Left lung (tissue), 10 donors: ENCODE measurements around the gene SLITRK6. TPM values are rescaled to one million over a fixed set of nuclear protein-coding genes. Genes with fewer than 3 reads are reported as not detected.
A peak's percentile ranks its signal among the peaks of the same experiment; 100 is the strongest.
"Not testable (repeated sequence)": the region's sequence is repeated elsewhere in the genome, so short reads cannot be mapped to it uniquely, and the experiment has no call there.

Experiments used
- ATAC-seq: fragments of 200-7000 bp; cut with Tn5 transposase; one replicate; pipeline ENCODE4 v1.9.1; 2020; ENCODE audit warnings: moderate library complexity
- DNase-seq, 4 donors: peaks; one replicate each; pipeline ENCODE4 v3.0.0-alpha.2; 2013 to 2020
- H3K27ac ChIP-seq, 2 donors: fragments of 200-600 bp; sonication (generic) in 1 of 2; one replicate each; pipeline versions ENCODE4 v1.5.0 to v1.8.0; 2020 to 2021
- H3K27me3 ChIP-seq, 2 donors: fragments of 200-600 bp; sonication (generic) in 1 of 2; one replicate each; pipeline versions ENCODE4 v1.5.0 to v1.8.0; 2020 to 2021
- H3K36me3 ChIP-seq, 2 donors: fragments of 200-600 bp; sonication (generic) in 1 of 2; one replicate each; pipeline versions ENCODE4 v1.5.0 to v1.8.0; 2020 to 2021
- H3K4me1 ChIP-seq, 2 donors: fragments of 200-600 bp; one replicate each; pipeline ENCODE4 v1.8.0; 2021
- H3K4me3 ChIP-seq, 2 donors: fragments of 200-600 bp; sonication (generic) in 1 of 2; one replicate each; pipeline versions ENCODE4 v1.5.0 to v1.8.0; 2020 to 2021; ENCODE audit warnings: mild to moderate bottlenecking in 1 of 2
- H3K9me3 ChIP-seq, 2 donors: fragments of 200-600 bp; sonication (generic) in 1 of 2; one replicate each; pipeline versions ENCODE4 v1.5.0 to v1.8.0; 2020 to 2021
- CTCF ChIP-seq, 2 donors: fragments of 200-600 bp; sonication (generic) in 1 of 2; IDR thresholded peaks; one replicate each; pipeline versions ENCODE4 v1.5.0 to v1.8.0; 2021; ENCODE audit warnings: antibody characterized with exemption in 2 of 2
- intact Hi-C, 2 donors: fragments of 100-400 bp; cut with DNase I; formaldehyde crosslinking; loops; one replicate each; pipeline versions ENCODE4 v1.11.2 to v1.14.2; 2022
- polyA plus RNA-seq, 6 donors: library from polyadenylated mRNA; unstranded; fragments of 120-200 nt; gene quantifications; one replicate each; pipeline ENCODE4 v1.2.1, GENCODE V29; 2013; ENCODE audit not compliant: insufficient read length in 6 of 6
- total RNA-seq, 2 donors: library from RNA; stranded (reverse); fragmentation: NEBNext Ultra II Directional; extraction: Animal tissue kit (Norgen Biotek cat#: 25700); gene quantifications; one replicate each; pipeline ENCODE4 v1.2.1, GENCODE V29; 2021
- donor health status: DM: no; HTN: yes; CAD: no.
- donor health status: DM: no; HTN: no; CAD: no.

SLITRK6 gene
- total and polyA plus RNA-seq, 8 donors, result 1.5 to 48.1 (median 40.7) TPM

- Histone ChIP-seq H3K4me3 (no peak overlapping the region), H3K27ac (no peak overlapping the region), H3K36me3 (no peaks in the 10 kb centered on the region), H3K27me3 (no peaks in the 10 kb centered on the region), H3K9me3 (no peaks in the 10 kb centered on the region), H3K4me1 (no peaks in the 10 kb centered on the region)
- DNase-seq (no peak), ATAC-seq (no peak)
- TF ChIP-seq CTCF (IDR thresholded peaks at IDR 0.05), result no peak
- intact Hi-C loops, result no loop called here
Observed at GRCh38 chr13:85785205-85785604, 14.0 kb downstream of the SLITRK6 start.

GRCh38 chr13:85772367-85772766 lies 26.9 kb downstream of the SLITRK6 start:
- no peaks in the 10 kb centered on the region for H3K27me3 ChIP-seq
- no peak for TF ChIP-seq CTCF (IDR thresholded peaks at IDR 0.05)
- intact Hi-C loops, result no loop called here

GRCh38 chr13:85771856-85772255 lies 27.4 kb downstream of the SLITRK6 start:
- DNase-seq (no peak), ATAC-seq (no peak)
- no peak overlapping the region for H3K27ac ChIP-seq
- H3K27me3 ChIP-seq, result no peaks in the 10 kb centered on the region
- no peak overlapping the region for H3K4me3 ChIP-seq
- H3K9me3 ChIP-seq, result no peaks in the 10 kb centered on the region
- intact Hi-C loops, result no loop called here
- no peaks in the 10 kb centered on the region for H3K4me1 ChIP-seq
- no peaks in the 10 kb centered on the region for H3K36me3 ChIP-seq
- no peak for TF ChIP-seq CTCF (IDR thresholded peaks at IDR 0.05)

More at GRCh38 chr13:85772367-85772766, 26.9 kb downstream of the SLITRK6 start:
- no peak for DNase-seq
- ATAC-seq, result no peak
- Histone ChIP-seq H3K9me3 (no peaks in the 10 kb centered on the region), H3K4me3 (no peak overlapping the region), H3K27ac (no peak overlapping the region), H3K4me1 (no peaks in the 10 kb centered on the region), H3K36me3 (no peaks in the 10 kb centered on the region)

GRCh38 chr13:85768946-85769345 lies 30.3 kb downstream of the SLITRK6 start:
- DNase-seq, result peak in 2 of 4 donors; percentile 22 to 32

GRCh38 chr13:85755123-85755522 lies 44.1 kb downstream of the SLITRK6 start:
- no peak overlapping the region for H3K4me3 ChIP-seq
- ATAC-seq, result no peak
- no peak overlapping the region for H3K27ac ChIP-seq
- H3K36me3 ChIP-seq, result no peaks in the 10 kb centered on the region
- no peaks in the 10 kb centered on the region for H3K9me3 ChIP-seq
- H3K4me1 ChIP-seq, result no peaks in the 10 kb centered on the region
- H3K27me3 ChIP-seq, result no peaks in the 10 kb centered on the region
- no peak for DNase-seq
- TF ChIP-seq CTCF (IDR thresholded peaks at IDR 0.05), result no peak
- intact Hi-C loops, result no loop called here

More at GRCh38 chr13:85768946-85769345, 30.3 kb downstream of the SLITRK6 start:
- no peaks in the 10 kb centered on the region for H3K36me3 ChIP-seq
- H3K27me3 ChIP-seq, result no peaks in the 10 kb centered on the region
- TF ChIP-seq CTCF (IDR thresholded peaks at IDR 0.05), result no peak
- H3K4me3 ChIP-seq, result no peak overlapping the region
- H3K27ac ChIP-seq, result no peak overlapping the region
- intact Hi-C loops, result no loop called here
- ATAC-seq, result no peak
- H3K4me1 ChIP-seq, result no peaks in the 10 kb centered on the region
- no peaks in the 10 kb centered on the region for H3K9me3 ChIP-seq

- H3K36me3 ChIP-seq, H3K27me3 ChIP-seq, H3K4me1 ChIP-seq, DNase-seq, H3K27ac ChIP-seq, ATAC-seq, H3K9me3 ChIP-seq, intact Hi-C loops, H3K4me3 ChIP-seq: not testable (repeated sequence)
Observed at GRCh38 chr13:85743201-85743770, 55.9 kb downstream of the SLITRK6 start.
